HTR-8/SVneo (cell line): ENCODE measurements around the gene BAAT.
"Not testable (repeated sequence)": the region's sequence is repeated elsewhere in the genome, so short reads cannot be mapped to it uniquely, and the experiment has no call there.

Experiments used
- DNase-seq: peaks from one replicate; pipeline ENCODE4 v3.0.0; 2011; ENCODE audit warnings: low spot score, mixed read lengths; ENCODE audit not compliant: insufficient read length
- FAIRE-seq: peaks from 2 replicates; lab custom pipeline; 2011; peaks lifted over from hg19 to GRCh38; lab: Jason Lieb, UNC

The BAAT gene

GRCh38 chr9:101384873-101385536, at the start of gene BAAT:
BAAT (minus strand) TSS chr9:101385006; CDS start chr9:101371404, 13,602 bp downstream.
- DNase-seq, FAIRE-seq: not testable (repeated sequence)

DNA sequence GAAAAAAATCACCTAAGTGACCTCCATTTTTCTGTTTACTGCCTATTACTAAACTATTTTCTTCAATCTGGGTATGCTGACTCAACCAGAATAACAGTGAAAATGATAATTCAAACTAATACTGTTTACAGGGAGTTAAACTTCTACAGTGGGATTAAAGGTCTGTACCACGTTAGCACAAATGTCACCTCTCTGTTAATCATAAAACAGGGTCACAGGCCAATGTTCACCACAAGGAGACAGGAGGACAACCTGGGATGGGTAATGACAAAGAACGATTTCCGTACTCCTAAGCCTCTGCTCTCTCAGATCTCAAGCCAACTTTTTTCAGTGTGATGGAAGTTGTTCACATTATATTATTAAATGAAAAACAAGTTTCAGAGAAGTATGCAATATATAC, 48.4 kb upstream of the BAAT start:
- DNase-seq, result no peak
- no peak for FAIRE-seq

GRCh38 chr9:101432740-101433139, 47.9 kb upstream of the BAAT start:
- no peak for FAIRE-seq

DNA sequence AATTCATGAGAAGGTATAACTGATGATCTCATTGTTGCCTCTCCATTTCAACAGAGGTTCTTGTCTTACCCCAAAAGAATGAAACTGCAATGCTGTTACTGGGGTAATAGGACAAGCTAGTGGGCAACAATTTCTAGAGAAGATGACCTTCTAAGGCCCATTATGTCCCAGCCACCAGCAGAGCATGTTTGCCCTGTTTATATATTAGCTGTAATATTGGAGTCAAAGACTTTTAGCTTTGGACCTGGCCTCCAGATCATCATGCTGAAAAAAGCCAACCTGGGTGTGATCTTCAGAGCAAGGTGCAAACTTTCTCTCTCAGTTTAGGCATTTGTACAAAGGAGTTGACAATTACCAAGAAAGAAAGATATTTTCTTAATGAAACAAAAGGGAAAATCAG, 47.4 kb upstream of the BAAT start:
- no peak for FAIRE-seq

More at GRCh38 chr9:101432740-101433139, 47.9 kb upstream of the BAAT start:
- no peak for DNase-seq

GRCh38 chr9:101429736-101430135, 44.9 kb upstream of the BAAT start:
- FAIRE-seq (no peak), DNase-seq (no peak)

More for the DNA sequence above, 47.4 kb upstream of the BAAT start:
- DNase-seq, result no peak

GRCh38 chr9:101428909-101429308, 44.1 kb upstream of the BAAT start:
- DNase-seq (no peak), FAIRE-seq (no peak)

DNA sequence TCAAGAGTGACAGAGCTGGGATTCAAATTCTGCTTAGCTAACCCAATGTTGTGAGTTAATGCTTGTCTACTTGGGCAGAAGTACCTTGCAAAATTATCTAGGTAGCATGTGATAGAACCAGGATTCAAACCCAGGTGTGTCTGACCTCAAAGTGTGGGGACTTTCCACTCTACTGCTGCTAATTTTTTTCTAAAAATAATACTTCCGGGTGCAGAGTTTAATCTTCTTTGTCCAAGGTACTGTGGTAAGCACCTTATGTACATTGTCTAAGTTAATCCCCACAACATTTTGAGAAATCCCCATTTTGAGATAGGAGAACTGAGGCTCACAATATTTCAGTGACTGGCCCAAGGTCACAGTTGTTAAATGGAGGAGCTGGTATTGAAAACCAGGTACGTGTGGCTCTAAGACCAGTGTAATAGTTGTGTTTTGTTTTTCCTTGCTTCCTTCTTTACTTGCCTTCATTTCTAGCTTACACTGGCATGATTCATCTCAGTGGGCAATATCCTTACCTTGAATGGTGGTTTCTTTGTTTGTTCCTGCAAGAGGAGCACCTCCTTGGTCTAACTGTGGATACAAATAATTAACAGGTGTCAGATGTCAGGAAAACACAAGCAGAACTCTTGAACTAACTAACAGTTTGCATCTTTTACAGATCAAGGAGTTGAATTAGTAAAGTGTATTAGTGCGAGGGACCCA, 43.3 kb upstream of the BAAT start:
- DNase-seq (no peak), FAIRE-seq (no peak)

GRCh38 chr9:101427358-101427757, 42.6 kb upstream of the BAAT start:
- FAIRE-seq (no peak), DNase-seq (no peak)

DNA sequence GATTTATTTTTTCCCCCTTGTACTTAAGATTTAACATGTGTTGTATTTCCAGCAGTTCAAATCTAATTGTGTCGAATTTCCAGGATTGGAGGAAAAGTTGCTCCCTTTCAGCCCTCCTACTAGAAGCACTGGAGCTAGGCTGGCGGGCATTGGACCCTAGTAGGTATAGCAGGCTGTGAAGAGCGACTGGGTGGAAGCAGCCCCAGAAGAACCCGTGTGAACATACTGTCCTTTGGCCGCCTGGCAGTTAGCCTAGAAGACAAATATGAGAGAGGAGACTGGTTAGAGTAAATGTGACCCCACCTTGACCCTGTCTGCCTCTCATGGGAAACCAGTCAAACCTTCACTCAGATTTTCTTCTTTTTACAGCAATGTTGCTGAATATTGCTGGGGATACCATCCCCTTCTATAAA, 36.9 kb upstream of the BAAT start:
- no peak for FAIRE-seq
- no peak for DNase-seq

- FAIRE-seq (no peak), DNase-seq (no peak)
Measured at GRCh38 chr9:101419863-101420262, 35.1 kb upstream of the BAAT start.

DNA sequence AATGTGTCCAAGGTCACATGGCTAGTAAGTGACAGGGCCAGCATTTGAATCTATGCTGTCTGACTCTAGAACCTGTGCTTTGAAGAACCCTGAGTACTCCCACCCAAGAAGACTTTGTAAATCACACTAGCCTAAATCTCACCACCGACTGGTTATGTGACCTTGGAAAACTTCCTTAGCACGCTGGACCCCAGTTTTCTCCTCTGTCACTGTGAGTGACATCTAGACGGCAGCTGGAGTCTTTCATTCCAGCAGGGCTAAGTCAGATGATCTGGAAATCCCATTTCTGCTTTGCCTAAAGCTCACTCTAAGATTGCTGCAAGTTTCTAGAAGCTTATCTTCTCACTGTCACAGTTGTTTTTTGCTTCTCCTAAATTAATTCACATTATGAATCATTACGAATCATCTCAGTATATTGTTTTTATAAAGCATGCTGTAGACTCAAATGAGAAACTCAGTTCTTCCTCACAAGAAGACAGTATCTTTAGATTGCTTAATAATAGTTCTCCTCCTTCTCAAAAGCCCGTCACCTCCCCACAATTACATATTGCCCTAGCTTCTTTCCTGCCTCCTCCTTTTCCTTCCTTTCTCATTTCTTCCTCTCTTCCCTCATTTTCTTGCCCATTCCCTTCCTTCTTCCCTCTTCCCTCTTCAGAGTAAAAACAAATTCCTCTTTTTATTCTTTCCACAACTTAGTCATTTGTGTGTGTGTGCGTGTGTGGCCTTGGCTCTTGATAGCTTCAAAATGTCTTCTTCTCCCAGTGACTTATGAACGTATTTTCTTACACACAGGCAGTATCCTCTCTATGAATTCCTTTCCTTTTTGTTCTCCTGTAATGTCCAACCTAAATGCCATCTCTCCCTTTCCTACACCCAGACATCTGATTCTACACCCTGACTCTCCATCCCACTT, 34.0 kb upstream of the BAAT start:
- DNase-seq (no peak), FAIRE-seq (no peak)

- DNase-seq (no peak), FAIRE-seq (no peak)
Measured at GRCh38 chr9:101417977-101418376, 33.2 kb upstream of the BAAT start.

- no peak for FAIRE-seq
- no peak for DNase-seq
Measured at GRCh38 chr9:101417389-101417788, 32.6 kb upstream of the BAAT start.

DNA sequence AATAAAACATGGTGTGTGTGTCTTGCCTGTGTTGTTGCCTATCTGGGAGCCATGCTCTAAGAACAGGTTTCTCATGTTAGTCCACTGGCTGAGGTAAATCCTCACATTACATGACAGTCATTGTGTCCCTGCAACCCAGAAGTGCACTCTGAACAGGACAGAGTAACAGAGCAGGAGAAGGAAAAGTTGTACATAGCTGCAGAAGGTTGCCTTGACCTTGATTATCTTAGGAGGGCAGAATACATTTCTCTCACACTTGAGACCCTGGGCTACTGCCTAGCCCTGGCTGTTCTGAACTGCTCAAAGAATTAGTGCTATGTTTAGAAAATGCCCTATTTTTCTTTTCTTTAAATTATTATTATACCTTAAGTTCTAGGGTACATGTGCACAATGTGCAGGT, 30.8 kb upstream of the BAAT start:
- FAIRE-seq (no peak), DNase-seq (no peak)

DNA sequence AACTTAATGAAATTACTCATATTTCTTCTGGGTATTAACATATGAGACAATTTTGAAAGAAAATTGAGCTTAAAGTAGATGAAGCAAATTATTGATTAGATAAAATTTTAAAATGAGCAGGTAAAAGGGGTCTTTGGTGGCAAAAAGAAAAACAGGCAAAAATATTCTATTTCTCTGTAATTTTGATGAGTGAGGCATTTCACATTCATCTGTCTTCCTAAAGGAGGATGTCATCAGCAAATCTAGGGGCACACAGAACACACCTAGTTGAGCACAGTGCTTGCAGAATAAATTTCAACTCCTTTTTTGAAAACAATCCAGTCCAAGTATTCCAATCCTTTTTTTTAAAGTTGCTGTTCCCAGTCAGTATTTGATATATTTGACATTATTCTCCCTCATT, 30.0 kb upstream of the BAAT start:
- no peak for FAIRE-seq
- DNase-seq, result no peak

- FAIRE-seq, result no peak
- DNase-seq, result no peak
Measured at GRCh38 chr9:101409079-101409477, 24.3 kb upstream of the BAAT start.

- DNase-seq (no peak), FAIRE-seq (no peak)
Measured at GRCh38 chr9:101408374-101409078, 23.7 kb upstream of the BAAT start.

DNA sequence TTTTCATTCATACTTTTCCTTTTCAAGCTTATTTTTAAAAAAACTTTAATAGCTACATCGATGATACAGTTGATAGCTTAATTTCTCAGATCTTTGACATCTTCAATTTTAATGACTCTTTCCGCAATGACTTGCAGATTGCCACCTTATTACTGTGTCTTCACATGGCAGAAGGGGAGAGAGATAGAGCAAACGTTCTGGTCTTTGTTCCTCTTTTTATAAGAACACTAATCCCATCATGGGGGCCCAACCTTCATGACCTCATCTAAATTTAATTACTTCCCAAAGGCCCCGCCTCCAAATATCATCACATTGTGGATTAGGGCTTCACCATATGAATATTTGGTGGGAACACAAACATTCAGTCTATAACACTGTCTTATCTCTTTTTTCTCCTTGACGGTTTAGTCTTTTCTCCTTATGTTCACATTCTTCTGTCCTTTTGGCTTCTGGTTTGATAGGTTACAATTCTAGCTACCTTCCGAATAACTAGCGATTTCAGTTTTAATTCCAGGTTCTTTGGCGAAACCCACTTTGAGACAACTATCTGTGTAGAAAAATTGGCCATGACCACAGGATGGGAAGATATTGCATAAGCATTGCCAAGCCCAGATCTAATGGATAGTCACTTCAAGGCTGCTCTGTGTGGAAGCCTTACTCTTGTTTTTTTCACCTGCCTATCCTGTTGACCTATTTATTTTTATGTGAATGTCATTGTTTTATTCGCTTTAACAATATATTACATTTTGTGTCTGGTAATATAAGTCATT, 18.9 kb upstream of the BAAT start:
- DNase-seq, result no peak
- no peak for FAIRE-seq

GRCh38 chr9:101400120-101400519, 15.3 kb upstream of the BAAT start:
- FAIRE-seq (no peak), DNase-seq (no peak)

- FAIRE-seq, result no peak
- no peak for DNase-seq
Measured at GRCh38 chr9:101399643-101399970, 14.8 kb upstream of the BAAT start.
